ENCODE measurements around the gene PDXDC1.
"Not testable (repeated sequence)": the region's sequence is repeated elsewhere in the genome, so short reads cannot be mapped to it uniquely, and the experiment has no call there.

PDXDC1 gene

GRCh38 chr16:15038689-15039088, 63.9 kb downstream of the PDXDC1 start:
- DNase-seq = no peak

- DNase-seq = no peak
Observed at GRCh38 chr16:15041271-15042004, 66.6 kb downstream of the PDXDC1 start.

GRCh38 chr16:15043344-15043743, 68.5 kb downstream of the PDXDC1 start:
- no peak for DNase-seq

- no peak for DNase-seq
Observed at GRCh38 chr16:15044286-15044685, 69.5 kb downstream of the PDXDC1 start.

- not testable (repeated sequence) for DNase-seq
Observed at GRCh38 chr16:15045270-15045669, 70.4 kb downstream of the PDXDC1 start.

GRCh38 chr16:15046692-15047376, 72.0 kb downstream of the PDXDC1 start:
- DNase-seq = no peak

GRCh38 chr16:15049581-15050180, 74.9 kb downstream of the PDXDC1 start:
- DNase-seq = no peak

- DNase-seq = not testable (repeated sequence)
Observed at GRCh38 chr16:15050440-15050839, 75.6 kb downstream of the PDXDC1 start.

GRCh38 chr16:15051387-15051951, 76.6 kb downstream of the PDXDC1 start:
- DNase-seq = no peak

- no peak for DNase-seq
Observed at GRCh38 chr16:15052747-15053476, 78.1 kb downstream of the PDXDC1 start.

GRCh38 chr16:15053904-15054303, 79.1 kb downstream of the PDXDC1 start:
- no peak for DNase-seq

- no peak for DNase-seq
Observed at GRCh38 chr16:15054357-15055140, 79.7 kb downstream of the PDXDC1 start.

- DNase-seq = peak; percentile 61
Observed at GRCh38 chr16:15055141-15056053, 80.6 kb downstream of the PDXDC1 start.

GRCh38 chr16:15057681-15058417, 83.0 kb downstream of the PDXDC1 start:
- no peak for DNase-seq

GRCh38 chr16:15059324-15059723, 84.5 kb downstream of the PDXDC1 start:
- no peak for DNase-seq

- not testable (repeated sequence) for DNase-seq
Observed at GRCh38 chr16:15062085-15062810, 87.4 kb downstream of the PDXDC1 start.

- not testable (repeated sequence) for DNase-seq
Observed at GRCh38 chr16:15065961-15066360, 91.1 kb downstream of the PDXDC1 start.

GRCh38 chr16:15066690-15067089, 91.9 kb downstream of the PDXDC1 start:
- not testable (repeated sequence) for DNase-seq

GRCh38 chr16:15071013-15071412, 96.2 kb downstream of the PDXDC1 start:
- DNase-seq = not testable (repeated sequence)
